ENCODE measurements around the gene ZBED4.

GRCh38 chr22:49884075-49884474 lies 30.4 kb downstream of the ZBED4 start:
- TF ChIP-seq CTCF (IDR thresholded peaks at IDR 0.05) (no peak), POLR2A (IDR thresholded peaks at IDR 0.05) (no peak)

Data from body of pancreas (tissue), 4 donors.